HG02973 (cell line): Measurements from ENCODE around the gene ACSS2.

Experiments
- ATAC-seq: cut with Tn5 transposase; IDR thresholded peaks from one replicate; pipeline ENCODE4 v1.9.1; 2021; ENCODE audit warnings: moderate library complexity; ENCODE audit not compliant: unreplicated experiment

ACSS2 gene, protein sequence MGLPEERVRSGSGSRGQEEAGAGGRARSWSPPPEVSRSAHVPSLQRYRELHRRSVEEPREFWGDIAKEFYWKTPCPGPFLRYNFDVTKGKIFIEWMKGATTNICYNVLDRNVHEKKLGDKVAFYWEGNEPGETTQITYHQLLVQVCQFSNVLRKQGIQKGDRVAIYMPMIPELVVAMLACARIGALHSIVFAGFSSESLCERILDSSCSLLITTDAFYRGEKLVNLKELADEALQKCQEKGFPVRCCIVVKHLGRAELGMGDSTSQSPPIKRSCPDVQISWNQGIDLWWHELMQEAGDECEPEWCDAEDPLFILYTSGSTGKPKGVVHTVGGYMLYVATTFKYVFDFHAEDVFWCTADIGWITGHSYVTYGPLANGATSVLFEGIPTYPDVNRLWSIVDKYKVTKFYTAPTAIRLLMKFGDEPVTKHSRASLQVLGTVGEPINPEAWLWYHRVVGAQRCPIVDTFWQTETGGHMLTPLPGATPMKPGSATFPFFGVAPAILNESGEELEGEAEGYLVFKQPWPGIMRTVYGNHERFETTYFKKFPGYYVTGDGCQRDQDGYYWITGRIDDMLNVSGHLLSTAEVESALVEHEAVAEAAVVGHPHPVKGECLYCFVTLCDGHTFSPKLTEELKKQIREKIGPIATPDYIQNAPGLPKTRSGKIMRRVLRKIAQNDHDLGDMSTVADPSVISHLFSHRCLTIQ

DNA sequence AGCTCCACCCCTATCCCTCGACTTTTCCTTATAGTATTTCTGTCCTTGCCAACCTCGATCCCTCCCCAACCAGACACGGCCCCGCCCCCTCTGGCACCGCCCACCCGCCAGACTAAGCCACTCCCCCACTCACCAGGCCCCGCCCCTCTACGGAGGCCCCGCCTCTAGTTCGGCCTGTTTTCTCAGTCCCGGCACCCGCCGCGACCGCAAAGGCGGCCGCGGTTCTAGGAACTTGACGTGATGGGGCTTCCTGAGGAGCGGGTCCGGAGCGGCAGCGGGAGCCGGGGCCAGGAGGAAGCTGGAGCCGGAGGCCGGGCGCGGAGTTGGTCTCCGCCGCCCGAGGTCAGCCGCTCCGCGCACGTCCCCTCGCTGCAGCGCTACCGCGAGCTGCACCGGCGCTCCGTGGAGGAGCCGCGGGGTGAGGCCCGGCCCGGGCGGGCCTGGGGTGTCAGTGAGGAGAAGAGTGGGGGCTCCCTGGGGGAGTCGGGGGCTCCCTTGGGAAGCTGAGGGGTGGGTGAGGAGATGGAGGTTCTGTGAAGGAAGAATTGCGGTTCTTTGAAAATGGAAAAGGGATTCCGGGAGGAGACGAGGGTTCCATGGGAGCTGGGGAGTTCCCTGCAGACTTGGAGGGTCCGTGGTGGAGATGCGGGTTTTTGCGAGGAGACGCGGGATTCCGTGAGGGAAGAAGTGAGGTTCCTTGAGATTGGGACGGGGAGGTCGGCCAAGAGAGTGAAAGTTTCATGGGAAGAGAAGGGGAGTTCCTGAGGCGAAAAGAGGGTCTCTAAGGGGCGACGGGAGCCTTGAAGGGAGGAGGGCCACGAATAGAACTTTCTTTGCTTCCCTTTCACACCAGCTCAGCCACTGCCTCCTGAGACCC lies at the start of gene ACSS2:
Gene ACSS2, plus strand, starts transcription at position 207 of the 877 bp plus-strand sequence. Its CDS starts 34 bp downstream, at position 241.
- peak; percentile 52 for ATAC-seq

DNA sequence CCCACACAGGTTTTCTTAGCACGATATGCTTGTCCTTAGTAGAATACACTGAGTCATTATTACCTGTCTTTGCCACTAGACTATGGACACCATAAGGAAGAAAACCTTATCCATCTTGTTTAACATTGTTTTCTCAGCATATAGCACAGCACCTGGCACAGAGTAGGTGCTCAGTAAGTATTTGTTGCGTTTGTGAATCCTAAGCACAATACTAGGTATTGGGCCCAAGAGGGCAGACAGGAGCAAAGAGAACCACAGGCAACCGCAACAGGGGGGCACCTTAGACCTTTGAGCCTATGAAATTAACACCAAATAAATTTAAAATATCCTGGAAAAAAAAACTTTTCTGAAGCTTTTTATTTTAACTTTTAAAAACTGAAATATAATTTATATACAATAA lies 47.2 kb upstream of the ACSS2 start:
- no peak for ATAC-seq

DNA sequence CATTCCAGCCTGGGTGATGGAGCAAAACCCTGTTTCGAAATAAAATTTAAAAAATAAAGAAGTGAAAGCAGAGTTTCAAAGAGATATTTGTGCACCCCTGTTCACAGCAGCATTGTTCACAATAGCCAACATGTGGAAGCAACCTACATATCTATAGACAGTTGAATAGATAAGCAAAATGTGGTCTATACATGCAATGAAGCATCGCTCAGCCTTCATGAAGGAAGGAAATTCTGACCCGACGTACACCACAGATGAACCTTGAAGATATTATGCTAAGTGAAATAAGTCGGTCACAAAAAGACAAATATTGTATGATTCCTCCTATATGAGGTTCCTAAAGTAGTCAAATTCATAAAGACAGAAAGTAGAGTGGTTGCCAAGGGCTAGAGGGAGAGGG lies 44.5 kb upstream of the ACSS2 start:
- no peak for ATAC-seq

DNA sequence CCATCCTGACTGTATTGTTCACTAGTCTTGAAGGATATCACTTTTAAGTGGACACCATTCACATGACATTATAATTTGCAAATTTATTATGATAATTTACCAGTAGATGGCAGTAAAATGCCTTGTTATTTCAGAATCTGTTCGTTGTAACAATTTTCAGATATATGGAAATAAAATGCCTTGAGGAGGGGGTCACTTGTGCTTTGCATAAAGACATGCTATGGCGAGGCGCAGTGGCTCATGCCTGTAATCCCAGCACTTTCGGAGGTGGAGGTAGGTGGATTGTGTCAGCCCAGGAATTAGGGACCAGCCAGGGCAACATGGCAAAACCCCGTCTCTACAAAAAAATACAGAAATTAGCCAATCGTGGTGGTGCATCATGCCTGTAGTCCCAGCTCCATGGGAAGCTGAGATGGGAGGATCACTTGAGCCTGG lies 41.9 kb upstream of the ACSS2 start:
- no peak for ATAC-seq

DNA sequence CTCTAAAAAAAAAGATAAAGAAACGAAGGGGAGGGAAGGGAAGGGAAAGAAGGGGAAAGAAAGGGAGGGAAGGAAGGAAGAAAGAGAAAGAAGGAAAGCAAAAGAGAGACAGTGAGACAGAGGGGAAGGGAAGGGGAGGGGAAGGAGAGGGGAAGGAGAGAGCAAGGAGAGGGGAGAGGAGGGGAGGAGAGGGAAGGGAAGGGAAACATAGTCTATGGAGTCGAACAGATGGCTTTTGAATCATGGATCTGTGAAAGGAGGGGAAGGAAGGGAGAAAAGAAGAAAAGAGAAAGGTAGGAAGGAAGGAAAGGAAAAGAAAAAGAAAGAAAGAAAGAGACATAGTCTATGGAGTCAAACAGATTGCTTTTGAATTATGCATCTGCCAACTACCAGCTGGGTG lies 34.3 kb upstream of the ACSS2 start:
- ATAC-seq = no peak

DNA sequence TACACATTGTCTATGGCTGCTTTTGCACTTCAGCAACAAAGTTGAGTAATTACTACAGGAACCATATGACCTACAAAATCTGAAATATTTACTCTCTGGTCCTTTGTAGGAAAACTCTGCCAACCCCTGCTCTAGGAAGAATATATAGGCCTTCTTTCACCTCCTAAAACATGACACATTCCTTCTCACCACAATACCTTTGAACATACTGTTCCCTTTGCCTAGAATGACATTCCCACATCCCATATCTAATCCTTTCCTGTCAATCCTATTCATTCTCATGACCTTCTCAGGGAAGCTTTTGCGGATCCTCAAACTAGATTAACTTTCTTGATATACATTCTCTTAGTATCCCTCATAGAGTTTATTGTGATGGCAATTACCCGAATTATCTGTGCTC lies 33.0 kb upstream of the ACSS2 start:
- ATAC-seq = no peak

DNA sequence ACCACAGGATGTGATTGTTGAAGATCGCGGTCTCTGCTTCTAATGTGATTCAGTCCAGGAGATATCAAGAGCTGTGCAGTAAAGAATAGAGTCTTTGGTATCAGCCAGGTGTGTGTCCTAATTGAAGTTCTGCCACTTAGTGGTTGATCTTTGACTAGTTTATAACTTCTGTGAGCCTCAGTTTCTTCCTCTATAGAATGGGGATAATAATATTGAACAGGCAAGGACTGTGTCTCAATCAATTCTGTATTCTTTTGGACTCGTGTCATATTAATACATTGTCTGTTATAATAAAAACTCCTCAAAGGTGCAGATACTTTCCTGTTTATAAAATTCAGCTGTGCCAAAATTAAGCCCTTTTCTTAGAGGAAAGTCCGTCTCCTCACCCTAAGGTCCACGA lies 27.8 kb upstream of the ACSS2 start:
- no peak for ATAC-seq

DNA sequence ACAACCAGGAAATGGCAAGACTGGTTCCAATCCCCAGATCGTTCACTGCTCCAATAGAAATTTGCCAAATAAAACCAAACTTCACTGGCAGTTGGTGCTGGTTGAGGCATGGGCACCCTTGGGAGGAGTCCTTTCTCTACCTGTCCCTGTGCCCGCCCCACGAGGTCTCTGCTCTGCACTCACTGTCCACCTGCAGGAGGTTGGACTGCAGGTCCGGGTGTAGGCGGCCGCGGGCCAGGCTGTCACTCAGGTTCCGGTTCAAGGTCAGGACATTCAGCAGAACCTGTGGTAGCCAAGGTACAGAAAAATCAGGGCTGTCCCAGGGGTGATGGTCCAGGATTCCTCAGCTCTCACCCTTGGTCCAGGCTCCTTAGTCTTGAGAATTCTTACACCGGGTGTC lies 26.6 kb upstream of the ACSS2 start:
- no peak for ATAC-seq

DNA sequence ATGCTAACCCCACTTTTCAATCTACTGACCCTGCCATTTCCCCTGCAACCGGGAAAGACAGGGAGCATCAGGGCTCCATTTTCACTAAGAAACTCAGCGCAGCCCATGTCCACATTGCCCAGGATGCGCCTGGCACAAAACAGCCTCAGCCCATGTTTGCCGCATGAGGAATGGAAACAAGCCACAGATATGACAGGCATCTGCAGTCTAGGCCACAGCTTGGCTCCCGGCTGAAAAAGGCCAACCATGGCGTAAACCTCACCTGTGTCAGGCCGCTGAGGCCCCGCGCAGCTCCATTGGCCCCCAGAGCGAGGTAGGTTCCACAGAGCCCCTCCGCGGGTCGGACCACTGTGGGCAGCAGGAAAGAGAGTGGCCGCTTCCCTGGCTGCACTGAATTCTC lies 25.4 kb upstream of the ACSS2 start:
- no peak for ATAC-seq

DNA sequence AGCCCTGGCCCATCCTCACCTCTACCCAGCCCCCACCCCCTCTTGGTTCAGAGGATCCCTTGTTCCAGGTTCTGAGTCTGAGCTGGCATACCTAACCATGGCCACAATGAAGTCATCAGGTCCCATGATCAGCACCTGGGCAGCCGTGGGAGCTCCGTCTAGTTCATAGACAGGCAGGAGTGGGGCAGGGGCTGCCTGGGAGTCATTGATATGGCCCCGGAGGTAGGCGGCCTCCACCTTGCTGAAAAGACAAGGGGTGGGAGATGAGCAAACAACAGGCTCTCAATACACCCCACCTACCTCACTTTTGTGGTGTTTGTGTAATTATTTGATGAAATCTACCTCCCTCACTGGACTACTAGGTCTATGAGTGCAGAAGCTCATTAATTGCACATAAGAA lies 24.1 kb upstream of the ACSS2 start:
- no peak for ATAC-seq

DNA sequence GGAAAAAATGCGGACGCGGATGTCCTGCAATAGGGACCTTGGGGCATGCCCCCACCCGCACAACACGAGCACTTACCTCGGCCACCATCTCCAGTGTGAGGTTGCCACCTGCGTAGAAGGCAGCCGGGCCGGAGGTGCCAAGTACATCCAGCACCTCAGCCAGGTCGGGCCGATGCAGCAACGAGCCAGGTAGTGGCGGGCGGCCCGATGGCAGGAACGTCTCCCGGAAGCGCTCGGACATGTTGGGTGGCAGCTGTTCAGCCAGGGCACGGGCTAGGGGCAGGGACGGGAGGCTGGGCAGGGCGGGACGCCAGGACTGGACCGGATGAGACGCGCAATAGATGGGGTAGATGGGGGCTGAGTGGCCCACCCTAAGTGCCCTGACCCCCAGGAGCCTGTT lies 17.0 kb upstream of the ACSS2 start:
- ATAC-seq = no peak

DNA sequence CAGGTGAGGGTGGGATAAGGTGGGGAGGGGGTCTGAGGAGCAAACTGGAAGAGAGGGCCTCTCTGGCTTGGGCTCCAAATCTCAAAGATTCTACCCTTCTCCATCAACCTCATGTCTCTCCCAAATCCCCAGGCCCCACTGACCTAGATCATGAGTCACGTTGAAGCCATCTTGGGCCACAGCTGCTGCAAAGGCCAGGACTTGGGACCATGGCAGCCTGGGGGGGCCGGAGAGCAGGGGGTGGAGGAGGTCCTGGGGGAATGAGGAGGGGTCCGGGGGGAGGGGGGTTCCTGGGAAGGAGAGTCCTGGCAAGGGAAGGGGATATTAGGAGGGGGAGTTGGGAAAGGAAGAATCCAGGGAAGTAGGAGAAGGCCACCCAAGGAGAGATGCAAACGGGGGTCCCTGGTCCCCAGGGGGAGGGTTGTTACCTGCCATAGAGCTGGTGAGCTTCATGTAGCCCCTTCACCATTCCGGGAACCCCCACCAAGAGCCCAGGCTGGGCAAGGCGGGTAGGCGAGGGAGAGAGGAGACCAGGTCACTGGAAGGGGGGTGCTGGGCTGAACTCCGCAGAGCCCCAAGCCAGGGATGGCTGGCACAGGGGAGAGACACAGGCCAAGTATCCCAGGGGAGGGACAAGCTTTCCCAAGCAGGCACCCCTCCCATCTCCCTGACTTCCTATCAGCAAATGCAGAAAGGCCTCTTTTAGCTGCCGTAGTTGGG lies 16.4 kb upstream of the ACSS2 start:
- ATAC-seq = no peak

DNA sequence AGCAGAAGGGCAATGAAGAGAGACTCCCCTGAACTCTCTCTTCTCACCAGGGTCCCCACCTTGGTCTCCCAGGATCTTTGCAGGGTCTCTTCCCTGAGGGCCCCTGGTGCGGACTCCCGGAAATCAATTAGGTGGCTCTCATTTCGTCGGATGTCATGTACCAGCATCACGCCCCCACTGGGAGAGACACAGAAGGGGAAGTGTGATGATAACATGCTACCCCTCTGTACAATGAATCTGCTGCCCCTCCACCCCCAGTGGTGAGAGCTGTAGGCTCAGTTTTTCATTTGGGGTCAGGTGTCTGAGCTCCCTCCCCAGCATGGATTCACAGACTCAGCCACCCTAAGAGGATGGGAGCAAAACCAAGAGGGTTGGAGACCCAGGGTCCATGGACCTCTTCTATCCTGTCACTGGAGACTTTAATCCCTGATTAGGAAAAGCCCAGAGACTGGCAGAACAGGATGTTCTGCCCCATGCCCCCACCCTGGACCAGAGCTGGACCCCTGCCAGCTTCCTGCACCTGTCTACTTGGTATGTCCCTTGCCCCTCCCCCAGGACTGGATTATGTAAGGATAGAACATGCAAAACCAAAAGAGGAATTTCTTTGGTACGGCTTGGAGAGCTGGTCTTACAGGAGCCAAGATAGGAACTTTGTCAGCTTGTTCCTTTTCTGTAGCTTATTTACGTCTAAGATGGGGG lies 14.9 kb upstream of the ACSS2 start:
- ATAC-seq = no peak

DNA sequence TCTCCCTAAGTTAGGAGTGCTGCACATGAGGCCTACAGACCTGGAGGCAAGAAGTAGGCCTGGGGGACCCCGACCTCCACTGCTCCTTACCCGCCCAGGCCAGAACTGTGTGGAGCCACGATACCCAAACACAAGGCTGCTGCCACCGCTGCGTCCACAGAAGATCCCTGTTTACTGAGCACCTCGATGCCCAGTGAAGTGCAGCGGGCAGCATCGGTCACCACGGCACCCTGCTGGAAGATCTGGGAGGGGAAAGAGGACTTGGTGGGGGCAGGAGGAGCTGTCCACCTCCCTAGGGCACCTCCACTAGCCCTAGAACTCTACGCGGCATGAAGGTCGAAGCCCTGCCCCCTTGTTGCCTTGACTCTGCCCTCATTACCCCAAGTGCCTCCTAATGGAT lies 13.7 kb upstream of the ACSS2 start:
- no peak for ATAC-seq

DNA sequence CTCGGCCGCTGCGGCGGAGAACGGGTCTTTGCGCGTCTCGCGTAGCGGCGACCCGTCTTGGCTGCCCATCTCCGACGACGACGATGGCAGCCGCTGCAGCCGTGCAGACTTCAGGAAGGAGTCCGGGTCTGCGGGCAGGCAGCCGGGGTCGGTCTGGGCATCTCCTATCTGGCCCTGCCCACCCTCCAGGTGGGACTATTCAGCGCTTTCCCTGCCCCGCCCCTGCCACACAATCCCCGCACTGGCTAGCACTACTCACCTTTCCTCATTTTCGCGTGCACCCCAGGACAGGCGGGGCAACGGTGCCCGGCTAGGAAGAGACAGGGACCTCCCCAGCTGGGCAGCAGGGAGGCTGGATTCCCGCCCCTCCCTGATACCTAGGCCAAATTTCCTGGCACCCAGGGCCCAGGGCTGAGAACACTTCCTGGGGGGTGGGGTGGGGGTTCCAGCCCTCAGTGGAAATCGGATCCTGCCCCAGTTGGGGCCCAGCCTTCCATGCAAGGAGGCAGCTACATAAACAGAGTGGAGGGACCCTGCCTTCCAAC lies 12.9 kb upstream of the ACSS2 start:
- ATAC-seq = no peak

DNA sequence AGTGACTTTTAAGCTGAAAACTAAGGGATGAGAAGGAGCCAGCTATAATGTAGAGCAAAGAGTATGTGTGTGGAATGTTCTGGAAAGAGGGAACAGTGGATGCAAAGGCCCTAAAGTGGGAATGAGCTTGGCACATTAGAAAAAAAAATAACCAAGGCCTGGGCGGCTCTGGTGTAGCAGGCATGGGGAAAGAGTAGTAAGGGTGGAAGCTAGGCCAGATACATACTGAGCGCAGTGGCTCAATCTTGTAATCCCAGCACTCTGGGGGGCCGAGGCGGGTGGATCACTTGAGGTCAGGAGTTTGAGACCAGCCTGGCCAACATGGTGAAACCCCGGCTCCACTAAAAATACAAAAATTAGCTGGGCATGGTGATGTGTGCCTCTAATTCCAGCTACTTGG lies 12.2 kb upstream of the ACSS2 start:
- no peak for ATAC-seq

DNA sequence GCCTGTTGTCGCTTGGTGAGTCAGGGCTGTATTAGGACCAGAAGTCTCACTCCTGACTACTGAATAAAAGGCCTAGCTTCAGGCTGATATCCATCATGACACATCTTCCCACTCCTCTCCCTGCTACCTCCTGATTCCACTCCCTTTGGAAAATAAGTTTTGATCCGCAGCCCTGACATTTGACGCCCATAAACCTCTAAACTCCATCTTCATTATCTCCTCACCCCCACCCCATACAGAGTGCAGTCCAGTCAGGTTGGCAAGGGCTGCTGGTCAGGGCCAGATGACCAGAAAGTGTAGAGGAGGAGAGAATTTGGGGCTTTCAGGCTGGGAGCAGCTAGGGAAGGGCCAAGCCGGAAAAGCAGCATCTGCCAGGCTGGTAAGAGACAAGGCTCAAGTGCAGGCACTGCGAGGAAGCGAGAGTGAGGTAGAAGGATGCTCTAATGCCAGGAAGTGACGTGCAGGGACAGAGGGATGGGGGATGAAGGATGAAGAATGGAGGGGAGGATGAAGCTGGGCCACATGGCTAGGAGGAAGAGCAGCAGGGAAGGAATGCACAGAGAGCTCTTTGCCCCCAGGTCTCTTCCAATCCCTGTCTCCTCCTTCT lies 5.0 kb upstream of the ACSS2 start:
- ATAC-seq = no peak

DNA sequence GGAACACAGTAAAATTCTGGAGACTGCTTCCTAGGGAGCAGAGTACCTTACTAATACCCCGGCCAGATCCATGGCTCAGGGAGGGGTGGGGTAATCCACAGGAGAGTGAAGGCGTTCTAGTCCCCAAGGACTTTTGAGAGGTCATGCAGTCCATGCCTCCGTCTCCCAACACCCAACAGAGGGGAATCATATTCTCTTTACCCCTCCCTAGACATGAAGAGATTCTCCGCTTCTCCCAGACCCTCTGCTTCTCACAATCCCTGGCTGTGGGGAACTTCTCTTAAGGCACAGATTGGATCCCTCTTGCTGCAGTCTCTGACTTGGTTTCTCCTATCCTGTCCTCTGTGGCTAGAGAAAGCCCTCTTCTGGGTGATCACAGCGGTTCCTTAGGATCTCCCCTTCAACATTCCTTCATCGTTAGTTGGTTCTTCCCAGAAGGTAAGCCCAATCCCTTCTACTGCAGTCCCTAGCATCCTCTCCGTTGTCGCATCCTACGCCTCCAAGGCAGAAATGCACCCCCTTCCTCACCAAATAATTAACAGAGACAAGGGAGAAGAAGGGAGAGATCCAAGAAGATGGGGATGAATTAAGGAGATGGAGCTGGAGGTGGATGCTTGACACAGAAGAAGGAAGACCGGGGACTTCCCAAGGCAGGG lies 4.3 kb upstream of the ACSS2 start:
- ATAC-seq = no peak

DNA sequence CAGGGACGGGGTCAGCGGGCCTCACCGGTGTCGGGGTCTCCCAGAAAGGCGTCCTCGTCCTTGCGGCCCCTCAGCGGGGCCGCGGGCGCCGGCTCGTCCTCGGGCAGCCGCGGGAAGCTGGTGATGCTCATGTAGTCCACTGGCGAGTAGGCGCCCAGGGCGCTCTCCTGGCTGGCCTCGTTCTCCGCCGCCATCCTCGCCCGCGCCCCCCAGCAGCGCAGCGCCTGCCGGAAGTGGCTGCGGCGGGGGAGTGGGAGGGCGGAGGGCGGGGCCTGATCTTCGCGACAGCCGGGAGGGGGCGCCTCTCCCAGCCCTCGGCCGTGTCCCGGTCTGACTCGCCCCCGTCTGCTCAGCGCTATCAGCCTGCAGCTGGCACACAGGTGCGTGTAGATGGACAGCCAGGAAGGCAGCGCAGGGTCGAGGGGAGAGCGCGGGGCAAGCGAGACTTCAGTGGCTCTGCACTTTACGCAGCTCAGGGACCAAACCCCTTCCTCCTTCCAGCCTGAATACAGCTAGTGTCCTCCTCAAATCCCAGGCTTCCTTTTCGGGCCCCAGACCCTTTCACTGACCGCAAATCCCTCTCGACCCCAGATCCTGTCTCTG lies 3.7 kb upstream of the ACSS2 start, which contains the start of gene GGT7:
Gene GGT7, minus strand, starts transcription at position 235 of the 603 bp plus-strand sequence. Its CDS starts 41 bp downstream, at position 194.
- peak; percentile 43 for ATAC-seq
